Choroid plexus epithelial cell (primary cell): ENCODE measurements around the gene NDUFB2.

ENCODE experiments used
- DNase-seq: peaks from one replicate; pipeline ENCODE4 v3.0.0-alpha.2; 2010; ENCODE audit warnings: low read depth
- H3K4me3 ChIP-seq: 2 replicates; pipeline ENCODE4 v1.5.1; 2011; ENCODE audit warnings: low read depth, mild to moderate bottlenecking, control low read depth, low read length, moderate library complexity
- CTCF ChIP-seq: conservative IDR thresholded peaks from 2 replicates; pipeline ENCODE4 v1.5.1; 2011; ENCODE audit warnings: low read depth, mild to moderate bottlenecking, control low read depth, inconsistent platforms, low read length, moderate library complexity

Gene NDUFB2

GRCh38 chr7:140677496-140677895 is 19.0 kb upstream of the NDUFB2 start:
- DNase-seq: no peak
- TF ChIP-seq CTCF: no peak
- no peak overlapping the region for H3K4me3 ChIP-seq

- DNase-seq: no peak
Observed at GRCh38 chr7:140678081-140678815, 18.3 kb upstream of the NDUFB2 start.

DNA sequence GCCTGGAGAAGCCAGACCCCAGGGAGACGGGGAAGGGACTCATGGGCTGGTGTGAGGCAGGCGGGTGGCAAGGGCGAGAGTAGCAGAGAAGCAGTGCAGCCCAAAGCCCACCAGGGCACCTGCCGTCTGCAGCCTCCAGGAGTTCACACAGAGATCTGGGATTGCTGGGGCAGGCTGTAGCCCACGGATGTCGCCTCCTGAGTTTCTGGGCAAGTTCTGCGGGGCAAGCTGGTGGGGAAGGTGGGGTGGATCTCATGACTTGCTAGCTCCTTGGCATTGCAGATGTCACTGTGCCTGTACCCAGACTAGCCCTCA is 17.7 kb upstream of the NDUFB2 start:
- H3K4me3 ChIP-seq: no peak overlapping the region
- no peak for DNase-seq
- TF ChIP-seq CTCF: no peak

More at GRCh38 chr7:140678081-140678815, 18.3 kb upstream of the NDUFB2 start:
- TF ChIP-seq CTCF: no peak
- no peak overlapping the region for H3K4me3 ChIP-seq

GRCh38 chr7:140679186-140679585 is 17.3 kb upstream of the NDUFB2 start:
- H3K4me3 ChIP-seq: no peak overlapping the region
- TF ChIP-seq CTCF: no peak
- DNase-seq: no peak

DNA sequence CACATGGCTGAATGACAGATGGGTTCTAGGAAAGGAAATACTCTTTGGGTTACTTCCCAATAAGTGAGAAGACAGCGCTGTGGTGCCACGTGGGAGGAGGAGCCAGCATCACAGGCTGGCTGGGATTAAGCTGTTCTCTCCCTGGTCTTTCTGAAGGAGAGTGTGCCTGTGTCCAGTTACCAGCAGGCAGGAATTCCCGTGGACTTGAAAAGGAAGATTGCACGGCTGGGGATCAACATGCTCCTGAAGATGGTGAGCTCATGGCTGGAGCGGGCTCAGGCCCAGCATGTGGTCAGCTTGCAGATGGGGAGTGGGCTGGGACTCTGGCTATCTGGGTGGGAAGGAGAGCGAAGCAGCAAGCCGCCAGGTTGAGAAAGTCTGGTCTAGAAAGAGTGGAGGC is 15.6 kb upstream of the NDUFB2 start:
- no peak for TF ChIP-seq CTCF
- DNase-seq: no peak
- H3K4me3 ChIP-seq: no peak overlapping the region

- no peak for TF ChIP-seq CTCF
- no peak overlapping the region for H3K4me3 ChIP-seq
- DNase-seq: no peak
Observed at GRCh38 chr7:140681766-140682165, 14.7 kb upstream of the NDUFB2 start.

GRCh38 chr7:140683657-140684056 is 12.9 kb upstream of the NDUFB2 start:
- no peak for TF ChIP-seq CTCF
- no peak overlapping the region for H3K4me3 ChIP-seq
- DNase-seq: no peak
